HG03025 (cell line): Measurements from ENCODE around the gene TCP10L.
"Not testable (repeated sequence)": the region's sequence is repeated elsewhere in the genome, so short reads cannot be mapped to it uniquely, and the experiment has no call there.

Experiments used
- ATAC-seq: cut with Tn5 transposase; IDR thresholded peaks from one replicate; pipeline ENCODE4 v1.9.1; 2021; ENCODE audit warnings: mild to moderate bottlenecking, moderate library complexity; ENCODE audit not compliant: unreplicated experiment, low FRiP score

The TCP10L gene, protein sequence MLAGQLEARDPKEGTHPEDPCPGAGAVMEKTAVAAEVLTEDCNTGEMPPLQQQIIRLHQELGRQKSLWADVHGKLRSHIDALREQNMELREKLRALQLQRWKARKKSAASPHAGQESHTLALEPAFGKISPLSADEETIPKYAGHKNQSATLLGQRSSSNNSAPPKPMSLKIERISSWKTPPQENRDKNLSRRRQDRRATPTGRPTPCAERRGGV

DNA sequence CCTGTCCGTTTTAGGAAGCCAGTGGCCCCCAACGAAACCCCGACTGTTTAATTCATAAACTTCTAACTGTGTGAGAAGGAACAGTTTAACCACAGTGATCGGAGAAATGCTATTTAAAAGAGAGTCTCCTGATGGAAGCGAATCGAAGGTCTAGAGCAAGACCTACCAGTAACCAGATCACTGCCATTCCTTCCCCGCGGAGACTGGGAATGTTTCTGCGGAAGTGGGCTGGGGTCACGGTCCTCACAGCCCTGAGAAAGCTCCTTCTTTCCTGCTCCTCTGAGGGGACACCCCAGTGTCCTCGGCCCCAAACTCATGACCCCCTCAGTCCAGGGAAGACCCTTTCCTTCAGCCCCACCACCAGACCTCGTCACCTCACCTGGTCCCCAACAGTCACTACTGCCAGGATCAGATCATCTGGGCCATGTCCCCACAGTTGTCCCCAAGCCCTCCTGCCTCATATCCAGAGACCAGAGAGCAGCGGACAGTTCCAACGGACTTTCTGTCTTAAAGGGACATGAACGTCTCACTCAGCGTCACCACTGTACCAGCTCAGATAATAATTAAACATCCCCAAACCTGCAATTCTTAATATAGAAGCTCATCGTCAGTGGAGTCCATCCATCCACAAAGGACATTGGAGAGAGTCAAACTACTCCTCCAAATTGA, at the start of gene TCP10L:
Gene TCP10L (minus strand): TSS at position 482 of the 669 bp plus-strand sequence. CDS start 1,219 bp downstream, outside the sequence.
- no peak for ATAC-seq

DNA sequence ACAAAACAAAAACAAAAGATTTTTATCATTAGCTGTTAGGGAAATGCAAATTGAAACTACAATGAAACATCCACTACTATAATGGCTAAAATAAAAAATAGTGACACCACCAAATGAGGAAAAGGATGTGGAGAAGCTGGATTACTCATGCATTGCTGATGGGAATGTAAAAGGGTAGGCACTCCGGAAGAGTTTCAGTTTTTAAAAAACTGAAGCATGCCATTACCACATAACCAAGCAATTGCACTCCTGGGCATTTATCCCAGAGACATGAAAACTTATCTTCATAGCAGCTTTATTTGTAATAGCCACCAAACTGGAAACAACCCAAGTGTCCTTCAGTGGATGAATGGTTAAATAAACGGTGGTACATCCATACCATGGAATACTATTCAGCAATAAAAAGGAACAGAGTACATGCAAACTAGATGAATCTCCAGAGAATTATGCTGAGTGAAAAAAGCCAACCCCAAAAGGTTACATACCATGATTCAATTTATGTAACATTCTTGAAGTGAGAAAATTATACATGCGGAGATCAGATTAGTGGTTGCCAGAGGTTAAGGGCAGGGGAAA, 41.4 kb upstream of the TCP10L start:
- no peak for ATAC-seq

DNA sequence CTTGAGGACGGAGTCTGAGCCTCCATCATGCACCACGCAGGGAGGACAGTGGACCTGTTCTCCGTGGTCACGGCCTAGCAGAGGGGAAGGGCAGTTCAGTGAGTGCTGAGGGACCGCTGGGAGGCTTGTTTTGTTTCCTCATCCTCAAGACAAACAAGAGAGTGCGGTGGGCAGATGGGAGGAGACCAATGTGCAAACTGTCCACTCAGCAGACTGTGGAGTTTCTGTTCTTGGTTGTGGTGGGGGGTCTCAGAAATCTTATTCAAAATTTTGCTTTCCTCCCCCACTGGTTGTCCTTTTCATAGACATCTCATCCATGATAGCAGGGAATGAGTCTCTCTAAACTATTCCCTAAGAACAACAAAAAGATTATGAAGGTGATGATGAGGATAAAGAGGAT, 32.9 kb upstream of the TCP10L start:
- not testable (repeated sequence) for ATAC-seq

DNA sequence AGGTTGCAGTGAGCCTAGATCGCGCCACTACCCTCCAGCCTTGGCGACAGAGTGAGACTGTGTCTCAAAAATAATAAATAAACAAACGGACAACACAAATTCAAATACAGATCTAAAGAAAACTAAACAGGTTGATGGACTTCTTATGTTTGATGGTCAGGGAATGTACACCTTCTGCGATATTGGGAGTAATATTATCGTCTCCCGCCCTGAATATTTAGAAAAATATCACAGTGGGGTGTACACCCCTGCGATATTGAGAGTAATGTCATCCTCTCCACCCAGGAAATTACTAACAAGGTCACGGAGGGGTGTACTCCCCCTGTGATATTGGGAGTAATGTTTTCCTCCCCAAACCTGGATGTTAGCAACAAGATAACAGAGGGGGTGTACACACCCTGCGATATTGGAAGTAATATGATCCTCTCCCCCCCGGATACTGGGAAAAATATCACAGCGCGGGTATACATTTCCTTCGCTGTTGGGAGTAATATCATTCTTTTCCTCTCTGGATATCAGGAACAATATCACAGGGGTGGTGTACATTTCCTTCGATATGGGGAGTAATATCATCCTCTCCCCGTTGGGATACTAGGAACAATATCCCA, 28.2 kb upstream of the TCP10L start:
- ATAC-seq, result no peak

DNA sequence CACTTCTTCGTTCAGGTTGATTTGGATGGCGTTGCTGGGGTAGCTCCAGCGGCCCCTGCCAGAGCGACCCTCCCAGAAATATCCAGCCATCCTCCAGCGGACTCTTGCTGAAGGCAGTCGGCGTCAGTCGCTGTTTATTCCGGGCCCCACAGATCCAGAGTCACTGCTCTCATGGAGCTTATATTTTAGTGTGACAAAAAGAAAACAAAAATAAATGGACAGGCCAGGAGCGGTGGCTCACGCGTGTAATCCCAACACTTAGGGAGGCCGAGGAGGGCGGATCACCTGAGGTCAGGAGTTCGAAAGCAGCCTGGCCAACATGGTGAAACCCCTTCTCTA, 27.6 kb upstream of the TCP10L start:
- no peak for ATAC-seq

DNA sequence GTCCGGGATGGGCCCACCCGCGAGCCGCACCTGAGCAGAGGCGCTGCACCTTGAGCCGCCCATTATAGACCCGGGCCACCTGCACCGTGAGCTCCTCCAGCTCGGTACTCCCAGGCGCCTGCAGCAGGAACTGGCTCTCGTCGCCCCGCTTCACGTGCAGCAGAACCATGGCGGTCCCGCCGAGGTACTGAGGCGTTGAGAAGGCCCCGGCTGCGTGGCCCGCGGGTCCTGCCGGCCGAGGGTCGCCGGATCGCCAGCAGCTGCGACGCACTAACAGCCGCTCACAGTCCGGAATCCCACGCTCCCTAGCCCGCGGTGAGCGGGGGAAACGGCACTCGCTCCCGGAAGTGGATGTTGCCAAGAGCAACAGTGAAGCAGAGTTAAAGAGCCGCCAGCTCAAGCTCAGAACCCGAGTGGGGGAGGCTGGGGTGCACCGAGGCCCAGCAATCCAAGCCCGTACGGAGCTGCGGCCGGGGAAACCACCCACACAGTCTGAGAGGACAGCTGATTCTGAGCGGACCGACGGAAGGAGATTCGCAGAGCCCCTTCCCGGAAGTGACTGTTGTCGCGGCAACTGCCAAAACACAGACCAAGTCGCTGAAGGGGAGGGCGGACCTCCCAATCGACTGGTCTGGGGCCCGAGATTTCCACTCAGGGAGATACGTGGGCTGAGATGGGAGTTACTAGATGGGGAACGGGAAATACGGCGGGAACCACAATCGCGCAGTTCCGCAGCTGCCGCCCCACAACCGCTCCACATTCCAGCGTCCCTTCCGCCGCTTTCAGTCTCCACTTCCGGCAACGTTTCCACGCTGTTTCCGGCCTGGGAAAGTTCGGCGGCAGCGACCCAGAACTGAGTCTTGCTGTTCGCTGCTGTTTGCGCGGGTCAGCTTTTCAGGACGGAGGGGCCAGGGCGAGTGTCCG, 27.0 kb upstream of the TCP10L start, which contains the start of gene CFAP298:
Gene CFAP298 (minus strand): TSS at position 303 of the 924 bp plus-strand sequence. CDS start 134 bp downstream, at position 169.
- peak; percentile 89 for ATAC-seq

DNA sequence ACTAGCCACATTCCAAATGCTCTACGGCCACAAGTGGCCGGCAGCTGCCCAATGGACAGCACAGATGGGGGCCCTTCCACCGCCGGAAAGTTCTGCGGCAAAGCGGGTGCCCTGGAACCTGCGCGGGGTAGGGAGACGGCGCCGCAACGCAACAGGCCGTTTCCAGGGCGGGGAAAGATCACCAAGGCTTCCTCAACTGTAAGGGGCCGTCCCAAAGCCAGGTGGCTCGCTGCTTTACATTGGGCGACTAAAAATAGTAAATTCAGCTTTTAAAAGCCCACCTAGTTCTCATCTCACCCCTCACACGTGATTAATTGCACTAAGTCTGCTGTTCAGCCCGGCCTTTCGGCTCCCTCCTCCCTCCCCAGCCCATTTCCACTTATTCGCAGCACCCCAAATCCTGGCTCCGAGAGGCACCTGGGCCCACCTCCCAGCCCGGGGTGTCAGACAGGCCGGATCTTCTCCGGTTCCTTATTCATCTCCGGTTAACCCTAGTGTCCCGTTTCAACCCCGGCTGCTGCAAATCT, 26.2 kb upstream of the TCP10L start:
- peak; percentile 6 for ATAC-seq

DNA sequence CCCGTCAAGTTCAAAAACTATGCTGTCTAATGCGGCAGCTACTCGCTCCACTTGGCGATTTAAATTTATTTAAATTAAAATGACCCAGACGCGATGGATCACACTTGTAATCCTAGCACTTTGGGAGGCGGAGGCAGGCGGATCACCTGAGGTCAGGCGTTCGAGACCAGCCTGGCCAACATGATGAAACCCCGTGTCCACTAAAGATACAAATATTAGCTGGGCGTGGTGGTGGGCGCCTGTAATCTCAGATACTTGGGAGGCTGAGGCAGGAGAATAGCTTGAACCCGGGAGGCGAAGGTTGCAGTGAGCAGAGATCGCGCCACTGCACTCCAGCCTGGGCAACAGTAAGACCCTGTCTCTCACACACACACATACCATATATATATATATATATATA, 25.6 kb upstream of the TCP10L start:
- not testable (repeated sequence) for ATAC-seq

DNA sequence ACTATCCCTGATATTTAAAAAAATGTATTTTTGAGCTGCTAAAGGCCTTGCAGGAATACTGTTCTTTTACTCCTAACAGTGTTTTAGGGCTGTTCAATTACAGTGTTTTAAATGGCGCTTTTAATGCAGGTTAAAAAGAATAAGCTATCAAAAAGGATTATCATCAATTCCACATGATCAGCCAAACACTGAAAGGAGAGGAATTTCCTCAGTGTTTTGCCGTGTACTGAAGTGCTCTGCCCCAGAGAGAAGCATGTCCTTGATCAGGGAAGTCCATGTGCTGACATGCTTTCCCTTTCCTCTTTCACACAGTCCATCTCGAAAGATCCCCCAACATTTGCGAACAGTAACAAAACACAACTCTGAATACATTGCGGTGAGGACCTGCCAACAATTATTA, 23.5 kb upstream of the TCP10L start:
- no peak for ATAC-seq

DNA sequence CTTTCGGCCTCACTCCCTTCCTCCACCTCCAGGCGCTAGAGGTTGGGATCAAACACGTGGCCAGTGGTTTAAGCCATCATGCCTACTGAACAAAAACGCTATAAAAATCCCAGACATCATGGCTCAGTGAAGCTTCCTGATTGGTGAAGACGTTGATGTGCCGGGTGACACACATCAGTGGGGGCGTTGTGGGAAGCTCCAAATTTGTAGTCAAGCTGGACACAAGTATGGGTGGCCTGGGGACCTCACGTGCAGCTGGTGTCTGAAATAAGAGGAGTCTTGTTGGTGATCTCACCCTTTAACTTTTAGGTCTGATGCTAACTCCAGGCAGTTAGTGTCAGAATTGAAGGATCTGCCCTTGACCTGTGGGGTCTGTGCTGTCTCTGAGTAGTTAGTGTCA, 20.1 kb upstream of the TCP10L start:
- no peak for ATAC-seq

DNA sequence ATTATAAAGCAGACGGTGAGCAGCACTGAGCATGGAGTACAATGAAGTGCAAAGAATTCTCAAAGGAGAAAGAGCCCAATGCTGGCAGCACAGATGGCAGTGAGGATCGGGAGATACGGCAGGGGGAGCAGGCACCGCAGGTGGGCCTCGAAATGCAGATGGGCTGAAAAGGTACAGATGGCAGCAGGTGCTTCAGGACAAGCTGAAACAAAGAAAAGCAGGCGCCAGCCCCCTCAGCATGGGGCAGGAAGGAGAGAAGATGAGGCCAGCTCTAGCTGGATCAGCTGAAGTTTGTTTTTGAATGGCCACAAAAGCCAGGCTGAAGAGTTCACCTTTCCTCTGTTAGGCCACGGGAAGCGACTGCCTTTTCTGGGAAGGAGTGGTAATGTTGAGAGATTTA, 19.1 kb upstream of the TCP10L start:
- no peak for ATAC-seq

DNA sequence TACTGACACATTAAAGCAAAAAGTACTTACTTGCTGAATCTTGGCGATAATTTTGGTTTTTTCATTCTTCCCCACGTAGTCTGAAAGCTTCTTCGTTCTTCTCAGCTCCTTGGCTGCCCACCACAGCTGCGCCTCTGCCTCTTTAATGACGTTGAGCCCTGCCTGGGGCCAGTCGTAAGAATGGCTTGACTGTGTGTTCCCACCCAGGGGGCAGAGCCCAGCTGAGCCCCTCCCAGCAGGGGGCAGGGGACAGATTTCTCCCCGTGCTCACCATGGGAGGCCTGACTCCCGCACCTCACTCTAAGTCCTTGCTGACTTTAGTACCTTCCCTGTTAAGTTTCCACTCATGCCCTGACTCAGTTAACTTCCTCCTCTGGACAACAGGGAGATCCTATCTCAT, 17.8 kb upstream of the TCP10L start:
- no peak for ATAC-seq

DNA sequence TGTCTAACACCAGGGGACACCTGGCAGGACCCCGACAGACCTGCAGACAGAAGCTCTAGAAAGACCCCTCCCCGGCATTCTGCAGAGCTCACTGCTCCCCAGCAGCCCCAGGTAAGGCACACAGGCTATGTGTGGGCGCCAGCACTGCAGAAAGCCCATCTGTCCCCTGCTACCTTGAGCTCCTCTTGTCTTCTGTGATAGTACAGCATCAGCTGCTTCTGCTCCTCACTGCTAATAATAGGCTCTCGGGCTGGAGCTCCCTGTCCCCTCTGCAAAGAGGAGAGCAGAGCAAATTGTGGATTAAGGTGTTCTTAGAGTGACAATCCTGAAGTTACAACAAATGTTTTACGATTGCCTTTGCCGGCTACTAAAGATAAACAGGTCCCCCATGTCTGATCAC, 16.8 kb upstream of the TCP10L start:
- ATAC-seq, result no peak

DNA sequence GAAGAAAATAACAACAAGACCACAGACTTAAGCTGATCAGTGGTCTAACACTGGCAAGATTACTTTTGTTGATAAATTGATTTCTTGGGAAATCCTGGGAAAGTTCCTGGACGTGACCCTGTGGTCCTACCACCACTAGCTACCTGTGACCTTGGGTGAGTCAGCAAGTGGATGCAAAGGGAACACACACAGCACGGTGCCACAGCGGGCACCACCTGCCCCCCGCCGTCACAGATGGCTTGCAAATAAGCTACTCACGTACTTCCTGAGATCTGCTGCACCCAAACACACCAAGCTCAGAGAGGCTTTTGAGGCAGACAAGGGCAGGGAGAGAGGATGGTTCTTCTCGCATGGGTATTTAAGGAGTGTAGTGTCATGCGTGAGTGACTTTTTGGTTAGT, 14.2 kb upstream of the TCP10L start:
- no peak for ATAC-seq

DNA sequence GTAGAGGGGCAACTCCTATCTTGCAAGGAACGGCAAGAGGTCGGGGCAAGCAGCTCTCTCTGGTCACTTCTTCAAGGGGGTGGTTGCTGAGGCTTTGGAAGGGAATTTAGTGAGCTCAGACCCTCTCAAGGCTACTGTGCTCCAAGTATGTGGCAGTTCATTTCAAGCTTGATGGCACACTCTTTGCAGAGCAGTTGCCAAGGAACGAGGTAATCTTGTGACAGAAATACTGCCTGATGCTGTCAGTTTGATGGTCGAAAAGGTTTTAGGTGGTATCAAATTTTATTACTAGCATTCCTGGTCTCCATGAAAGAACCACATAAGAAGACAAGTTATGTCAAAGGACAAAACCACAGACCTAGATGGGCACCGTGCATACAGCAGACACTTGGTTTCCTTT, 13.8 kb upstream of the TCP10L start:
- ATAC-seq, result no peak

DNA sequence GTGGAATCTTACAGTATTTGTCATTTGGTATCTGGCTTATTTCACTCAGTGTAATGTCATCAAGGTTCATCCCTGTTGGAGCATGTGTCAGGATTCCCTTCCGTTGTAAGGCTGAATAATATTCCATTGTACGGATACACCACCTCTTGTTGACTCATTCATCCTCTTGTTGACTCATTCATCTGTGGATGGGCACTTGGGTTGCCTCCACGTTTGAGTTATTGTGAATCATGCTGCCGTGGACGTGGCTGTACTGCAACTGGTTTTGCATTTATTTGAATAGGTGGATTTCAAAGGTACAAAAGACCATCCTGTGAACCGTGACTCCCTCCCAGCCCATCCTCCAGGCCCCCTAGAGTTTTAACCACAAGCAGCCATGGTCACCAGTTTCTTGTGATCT, 11.9 kb upstream of the TCP10L start:
- no peak for ATAC-seq

DNA sequence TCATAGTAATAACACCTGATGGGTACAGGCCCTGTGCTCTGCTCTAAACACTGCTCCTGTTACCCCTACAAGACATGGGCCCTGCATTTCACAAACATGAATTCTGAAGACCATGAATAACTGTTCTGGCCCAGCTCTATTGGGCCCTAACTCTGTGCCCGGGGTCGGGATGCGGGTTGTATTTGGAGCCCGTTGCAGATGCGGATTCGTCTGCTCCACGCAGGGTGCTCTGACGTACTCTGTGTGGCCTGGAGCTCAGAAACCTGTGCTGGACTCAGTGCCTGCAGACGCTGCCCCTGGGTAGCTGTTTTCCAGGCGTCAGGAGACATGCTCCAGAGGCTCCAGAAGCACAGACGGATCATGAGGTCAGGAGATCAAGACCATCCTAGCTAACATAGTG, 10.1 kb upstream of the TCP10L start:
- ATAC-seq, result no peak

DNA sequence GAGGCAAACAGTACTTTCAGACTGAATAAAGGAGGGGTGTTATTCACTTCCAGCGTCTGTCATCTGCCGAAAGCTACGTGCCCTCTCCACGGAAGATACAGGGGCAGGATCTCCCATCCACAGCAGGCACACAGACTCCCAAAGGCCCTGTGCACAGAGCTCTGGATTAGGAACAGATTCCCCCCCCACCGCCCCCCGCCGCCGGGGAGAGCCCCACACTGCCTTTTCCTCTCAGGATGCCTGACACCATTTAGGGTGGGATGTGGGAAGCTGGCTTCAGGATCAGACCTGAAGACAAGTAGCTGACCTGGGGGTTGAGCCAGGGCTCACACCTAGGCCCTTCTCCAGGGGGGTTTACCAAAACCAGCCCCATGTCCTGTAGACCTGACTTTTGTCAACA, 8.4 kb upstream of the TCP10L start:
- no peak for ATAC-seq

DNA sequence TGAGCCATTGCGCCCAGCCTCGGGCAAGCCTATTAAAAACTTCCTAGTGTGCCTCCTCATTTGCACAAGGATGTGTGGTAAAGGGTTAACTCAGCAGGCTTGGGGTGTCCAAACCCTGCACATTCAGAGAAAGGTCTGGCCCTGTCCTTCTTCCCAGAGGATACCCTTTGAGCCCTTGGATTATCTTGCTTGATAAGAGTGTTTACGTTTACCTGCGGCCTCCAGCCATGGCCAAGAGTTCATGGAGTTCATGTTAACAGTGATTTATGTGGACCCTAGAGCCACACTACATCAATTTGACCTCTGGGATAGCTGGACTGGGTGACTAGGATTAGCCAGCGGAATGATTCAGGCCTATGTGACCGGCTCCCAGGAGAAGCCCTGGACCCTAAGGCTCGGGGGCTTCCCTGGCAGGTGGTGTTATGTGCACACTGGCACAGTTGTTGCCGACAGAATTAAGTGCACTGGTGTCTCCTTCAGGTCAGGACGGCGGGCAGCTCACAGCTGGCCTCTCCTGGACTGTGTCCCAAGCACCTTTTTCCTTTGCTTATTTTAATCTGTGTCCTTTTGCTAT, 7.7 kb upstream of the TCP10L start:
- no peak for ATAC-seq

DNA sequence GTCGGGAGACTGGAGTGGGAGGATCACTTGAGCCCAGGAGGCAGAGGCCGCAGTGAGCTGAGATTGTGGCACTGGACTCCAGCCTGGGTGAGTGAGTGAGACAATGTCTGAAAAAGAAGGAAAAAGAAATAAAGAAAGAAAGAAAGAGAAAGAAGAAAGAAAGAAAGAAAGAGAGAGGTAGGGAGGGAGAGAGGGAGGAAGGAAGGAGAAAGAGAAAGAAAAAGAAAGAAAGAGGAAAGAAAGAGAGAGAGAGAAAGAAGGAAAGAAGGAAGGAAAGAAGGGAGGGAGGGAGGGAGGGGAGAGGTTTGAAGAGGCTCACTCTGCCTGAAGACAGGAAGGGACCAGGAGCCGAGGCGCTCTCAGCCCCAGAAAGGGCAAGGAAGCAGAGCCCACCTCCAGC, 4.8 kb upstream of the TCP10L start:
- ATAC-seq, result no peak
